GM12875 (cell line): ENCODE results near the gene ZNF296.

Experiments
- H3K4me3 ChIP-seq: one replicate; pipeline ENCODE4 v1.5.1; 2011; ENCODE audit warnings: low read depth, low read length, control low read depth
- CTCF ChIP-seq: IDR thresholded peaks from 2 replicates; pipeline ENCODE4 v1.5.1; 2011; ENCODE audit warnings: low read depth, mild to moderate bottlenecking, control low read depth, inconsistent platforms, low read length, moderate library complexity, borderline replicate concordance; ENCODE audit not compliant: insufficient read depth

Gene ZNF296

GRCh38 chr19:45092747-45093678 is 16.7 kb upstream of the ZNF296 start, which contains the start of gene PPP1R37:
Gene PPP1R37 (plus strand): TSS chr19:45093179. CDS start chr19:45093326, 147 bp downstream.
- peak; percentile 47; the same call in 1 of the 2 replicates for TF ChIP-seq CTCF
- H3K4me3 ChIP-seq = peak within 1 kb of the TSS; percentile 82

GRCh38 chr19:45091031-45091923 is 15.0 kb upstream of the ZNF296 start:
- H3K4me3 ChIP-seq = peak overlapping the region; percentile 82
- TF ChIP-seq CTCF = no peak

- TF ChIP-seq CTCF = no peak
- H3K4me3 ChIP-seq = no peak overlapping the region
These were observed 14.3 kb upstream of the ZNF296 start for GRCh38 chr19:45090606-45091005.

- H3K4me3 ChIP-seq = no peak overlapping the region
These were observed 13.8 kb upstream of the ZNF296 start for GRCh38 chr19:45090034-45090433.

GRCh38 chr19:45087531-45087930 is 11.3 kb upstream of the ZNF296 start:
- no peak for TF ChIP-seq CTCF
- H3K4me3 ChIP-seq = no peak overlapping the region

More at GRCh38 chr19:45090034-45090433, 13.8 kb upstream of the ZNF296 start:
- no peak for TF ChIP-seq CTCF

- H3K4me3 ChIP-seq = no peak overlapping the region
- TF ChIP-seq CTCF = no peak
These were observed 10.2 kb upstream of the ZNF296 start for GRCh38 chr19:45086480-45086879.

- no peak for TF ChIP-seq CTCF
- no peak overlapping the region for H3K4me3 ChIP-seq
These were observed 5.9 kb upstream of the ZNF296 start for GRCh38 chr19:45082170-45082569.
